ENCODE data around the gene DUSP8.

The DUSP8 gene

GRCh38 chr11:1509626-1510255 is 62.3 kb downstream of the DUSP8 start:
- H3K4me3 ChIP-seq (ENCODE audit: low read depth, low read length), result no peak overlapping the region
- no peak for TF ChIP-seq CTCF (conservative IDR thresholded peaks at IDR 0.05; ENCODE audit: low read depth, low read length)

GRCh38 chr11:1508986-1509385 is 63.1 kb downstream of the DUSP8 start:
- no peak for DNase-seq (ENCODE audit: low read depth)
- TF ChIP-seq CTCF (conservative IDR thresholded peaks at IDR 0.05; ENCODE audit: low read depth, low read length), result no peak
- no peak overlapping the region for H3K4me3 ChIP-seq (ENCODE audit: low read depth, low read length)

More at GRCh38 chr11:1509626-1510255, 62.3 kb downstream of the DUSP8 start:
- peak; percentile 16 for DNase-seq (ENCODE audit: low read depth)

- no peak overlapping the region for H3K4me3 ChIP-seq (ENCODE audit: low read depth, low read length)
- TF ChIP-seq CTCF (conservative IDR thresholded peaks at IDR 0.05; ENCODE audit: low read depth, low read length), result no peak
- DNase-seq (ENCODE audit: low read depth), result no peak
Measured at GRCh38 chr11:1508491-1508891, 63.6 kb downstream of the DUSP8 start.

- no peak overlapping the region for H3K4me3 ChIP-seq (ENCODE audit: low read depth, low read length)
- TF ChIP-seq CTCF (conservative IDR thresholded peaks at IDR 0.05; ENCODE audit: low read depth, low read length), result no peak
- no peak for DNase-seq (ENCODE audit: low read depth)
Measured at GRCh38 chr11:1507381-1508140, 64.5 kb downstream of the DUSP8 start.

GRCh38 chr11:1506981-1507380 is 65.1 kb downstream of the DUSP8 start:
- no peak for TF ChIP-seq CTCF (conservative IDR thresholded peaks at IDR 0.05; ENCODE audit: low read depth, low read length)
- H3K4me3 ChIP-seq (ENCODE audit: low read depth, low read length), result no peak overlapping the region
- DNase-seq (ENCODE audit: low read depth), result no peak

- no peak for DNase-seq (ENCODE audit: low read depth)
- no peak overlapping the region for H3K4me3 ChIP-seq (ENCODE audit: low read depth, low read length)
- no peak for TF ChIP-seq CTCF (conservative IDR thresholded peaks at IDR 0.05; ENCODE audit: low read depth, low read length)
Measured at GRCh38 chr11:1505480-1505879, 66.6 kb downstream of the DUSP8 start.
